Activated T-helper 1 cell treated with anti-CD3 and anti-CD28 coated beads, Interleukin-12 subunit alpha, Interleukin-12 subunit beta, Interleukin-2, Interleukin-4 antibody, amounts not matched to agents 30 ng/mL and 10 ng/mL and 1 ng/mL, durations not matched to agents 14 hours and 24 hours and 36 hours (primary cell): Measurements from ENCODE around the gene LRRTM2. TPM values are rescaled to one million over a fixed set of nuclear protein-coding genes. Genes with fewer than 3 reads are reported as not detected.
"Not testable (repeated sequence)": the region's sequence is repeated elsewhere in the genome, so short reads cannot be mapped to it uniquely, and the experiment has no call there.

ENCODE experiments used
- DNase-seq: peaks from one replicate; pipeline ENCODE4 v3.0.0; 2021; ENCODE audit warnings: low spot score
- H3K27ac Mint-ChIP-seq: one replicate; pipeline ENCODE4 v1.8.0; 2021; ENCODE audit warnings: mild to moderate bottlenecking, mixed read lengths
- H3K27me3 Mint-ChIP-seq: one replicate; pipeline ENCODE4 v1.8.0; 2022; ENCODE audit warnings: mild to moderate bottlenecking, moderate library complexity, mixed read lengths; ENCODE audit not compliant: insufficient read depth
- H3K36me3 Mint-ChIP-seq: one replicate; pipeline ENCODE4 v1.8.0; 2021; ENCODE audit warnings: low read depth, mixed read lengths
- H3K4me1 Mint-ChIP-seq: one replicate; pipeline ENCODE4 v1.8.0; 2021; ENCODE audit warnings: low read depth, mixed read lengths
- H3K4me3 Mint-ChIP-seq: one replicate; pipeline ENCODE4 v1.8.0; 2021; ENCODE audit warnings: mild to moderate bottlenecking, moderate library complexity, mixed read lengths
- H3K9me3 Mint-ChIP-seq: one replicate; pipeline ENCODE4 v1.8.0; 2021; ENCODE audit warnings: mixed read lengths
- intact Hi-C: fragments of 100-400 bp; cut with micrococcal nuclease; formaldehyde crosslinking; loops from one replicate; pipeline ENCODE4 v1.15.1; 2024
- total RNA-seq: library from RNA; stranded (reverse); gene quantifications from 2 replicates; pipeline ENCODE4 v1.2.3, GENCODE V29; 2022

The LRRTM2 gene
- total RNA-seq, 1 donor from 2014 or later = not detected

- no peak for DNase-seq
- no peaks in the 10 kb centered on the region for H3K36me3 Mint-ChIP-seq
- H3K27ac Mint-ChIP-seq = no peak overlapping the region
- H3K9me3 Mint-ChIP-seq = no peaks in the 10 kb centered on the region
- intact Hi-C loops = no loop called here
- no peaks in the 10 kb centered on the region for H3K27me3 Mint-ChIP-seq
- H3K4me3 Mint-ChIP-seq = no peak overlapping the region
- H3K4me1 Mint-ChIP-seq = peaks cover 4% of the 10 kb centered on the region
Observed at GRCh38 chr5:138844812-138845513, 30.2 kb downstream of the LRRTM2 start.

GRCh38 chr5:138844125-138844461 is 31.0 kb downstream of the LRRTM2 start:
- intact Hi-C loops = no loop called here
- Mint-ChIP-seq H3K4me3 (no peak overlapping the region), H3K27ac (no peak overlapping the region), H3K36me3 (no peaks in the 10 kb centered on the region), H3K4me1 (peaks cover 4% of the 10 kb centered on the region), H3K27me3 (no peaks in the 10 kb centered on the region), H3K9me3 (no peaks in the 10 kb centered on the region)
- no peak for DNase-seq

- peaks cover 4% of the 10 kb centered on the region for H3K4me1 Mint-ChIP-seq
- H3K9me3 Mint-ChIP-seq = no peaks in the 10 kb centered on the region
- peaks cover 2% of the 10 kb centered on the region for H3K27me3 Mint-ChIP-seq
- H3K27ac Mint-ChIP-seq = no peak overlapping the region
- DNase-seq = no peak
- intact Hi-C loops = no loop called here
- H3K4me3 Mint-ChIP-seq = no peak overlapping the region
- no peaks in the 10 kb centered on the region for H3K36me3 Mint-ChIP-seq
Observed at GRCh38 chr5:138843316-138844124, 31.6 kb downstream of the LRRTM2 start.

GRCh38 chr5:138841531-138841930 is 33.6 kb downstream of the LRRTM2 start:
- no peak for DNase-seq
- Mint-ChIP-seq H3K4me3 (no peak overlapping the region), H3K9me3 (no peaks in the 10 kb centered on the region), H3K4me1 (no peaks in the 10 kb centered on the region), H3K27ac (no peak overlapping the region), H3K27me3 (peaks cover 2% of the 10 kb centered on the region), H3K36me3 (no peaks in the 10 kb centered on the region)
- intact Hi-C loops = no loop called here

- intact Hi-C loops = no loop called here
- no peaks in the 10 kb centered on the region for H3K36me3 Mint-ChIP-seq
- no peaks in the 10 kb centered on the region for H3K4me1 Mint-ChIP-seq
- no peaks in the 10 kb centered on the region for H3K9me3 Mint-ChIP-seq
- H3K27me3 Mint-ChIP-seq = peaks cover 4% of the 10 kb centered on the region
- H3K4me3 Mint-ChIP-seq = no peak overlapping the region
- H3K27ac Mint-ChIP-seq = no peak overlapping the region
- no peak for DNase-seq
Observed at GRCh38 chr5:138840103-138840502, 35.0 kb downstream of the LRRTM2 start.

GRCh38 chr5:138837160-138837559 is 38.0 kb downstream of the LRRTM2 start:
- DNase-seq = no peak
- no peaks in the 10 kb centered on the region for H3K9me3 Mint-ChIP-seq
- no peak overlapping the region for H3K27ac Mint-ChIP-seq
- intact Hi-C loops = no loop called here
- no peak overlapping the region for H3K4me3 Mint-ChIP-seq
- H3K27me3 Mint-ChIP-seq = peaks cover 4% of the 10 kb centered on the region
- peaks cover 1% of the 10 kb centered on the region for H3K4me1 Mint-ChIP-seq
- no peaks in the 10 kb centered on the region for H3K36me3 Mint-ChIP-seq

- H3K27ac Mint-ChIP-seq, H3K36me3 Mint-ChIP-seq, H3K4me3 Mint-ChIP-seq, H3K9me3 Mint-ChIP-seq, DNase-seq, H3K27me3 Mint-ChIP-seq, intact Hi-C loops: not testable (repeated sequence)
- H3K4me1 Mint-ChIP-seq = peaks cover 11% of the 10 kb centered on the region
Observed at GRCh38 chr5:138834853-138835252, 40.3 kb downstream of the LRRTM2 start.

- Mint-ChIP-seq H3K27me3 (peaks cover 4% of the 10 kb centered on the region), H3K4me3 (no peak overlapping the region), H3K36me3 (peaks cover 3% of the 10 kb centered on the region), H3K4me1 (peaks cover 11% of the 10 kb centered on the region), H3K9me3 (no peaks in the 10 kb centered on the region), H3K27ac (no peak overlapping the region)
- DNase-seq = no peak
- intact Hi-C loops = no loop called here
Observed at GRCh38 chr5:138833726-138834480, 41.2 kb downstream of the LRRTM2 start.

- intact Hi-C loops = no loop called here
- Mint-ChIP-seq H3K4me3 (no peak overlapping the region), H3K27me3 (peaks cover 2% of the 10 kb centered on the region), H3K27ac (no peak overlapping the region), H3K4me1 (peaks cover 11% of the 10 kb centered on the region), H3K9me3 (no peaks in the 10 kb centered on the region), H3K36me3 (peaks cover 7% of the 10 kb centered on the region)
- no peak for DNase-seq
Observed at GRCh38 chr5:138833080-138833479, 42.1 kb downstream of the LRRTM2 start.

GRCh38 chr5:138832218-138832617 is 42.9 kb downstream of the LRRTM2 start:
- intact Hi-C loops = no loop called here
- Mint-ChIP-seq H3K4me1 (peaks cover 11% of the 10 kb centered on the region), H3K4me3 (no peak overlapping the region), H3K36me3 (peaks cover 7% of the 10 kb centered on the region), H3K27me3 (peaks cover 2% of the 10 kb centered on the region), H3K27ac (no peak overlapping the region), H3K9me3 (no peaks in the 10 kb centered on the region)
- DNase-seq = no peak

GRCh38 chr5:138831703-138832102 is 43.4 kb downstream of the LRRTM2 start:
- H3K27ac Mint-ChIP-seq = no peak overlapping the region
- no peak overlapping the region for H3K4me3 Mint-ChIP-seq
- no peak for DNase-seq
- peaks cover 2% of the 10 kb centered on the region for H3K27me3 Mint-ChIP-seq
- H3K36me3 Mint-ChIP-seq = peaks cover 7% of the 10 kb centered on the region
- no peaks in the 10 kb centered on the region for H3K9me3 Mint-ChIP-seq
- H3K4me1 Mint-ChIP-seq = peaks cover 11% of the 10 kb centered on the region
- intact Hi-C loops = no loop called here

GRCh38 chr5:138829341-138829740 is 45.8 kb downstream of the LRRTM2 start:
- H3K4me1 Mint-ChIP-seq = peaks cover 11% of the 10 kb centered on the region
- H3K36me3 Mint-ChIP-seq = peaks cover 7% of the 10 kb centered on the region
- H3K9me3 Mint-ChIP-seq = no peaks in the 10 kb centered on the region
- no peaks in the 10 kb centered on the region for H3K27me3 Mint-ChIP-seq
- no peak for DNase-seq
- H3K4me3 Mint-ChIP-seq = no peak overlapping the region
- no peak overlapping the region for H3K27ac Mint-ChIP-seq
- intact Hi-C loops = loop anchor here (10.0 kb wide), 1 partner anchor 545 kb away; no protein-coding TSS in a partner anchor

GRCh38 chr5:138828556-138828955 is 46.6 kb downstream of the LRRTM2 start:
- no peak for DNase-seq
- intact Hi-C loops = loop anchor here (10.0 kb wide), 1 partner anchor 546 kb away; no protein-coding TSS in a partner anchor
- H3K9me3 Mint-ChIP-seq = no peaks in the 10 kb centered on the region
- H3K27me3 Mint-ChIP-seq = no peaks in the 10 kb centered on the region
- peaks cover 11% of the 10 kb centered on the region for H3K4me1 Mint-ChIP-seq
- H3K27ac Mint-ChIP-seq = no peak overlapping the region
- peaks cover 7% of the 10 kb centered on the region for H3K36me3 Mint-ChIP-seq
- no peak overlapping the region for H3K4me3 Mint-ChIP-seq
